DMS53 (cell line): ENCODE measurements around the gene PTPRO.

Experiments
- DNase-seq: peaks from one replicate; lab custom pipeline; 2025; lab: John Stamatoyannopoulos, UW

Gene PTPRO

DNA sequence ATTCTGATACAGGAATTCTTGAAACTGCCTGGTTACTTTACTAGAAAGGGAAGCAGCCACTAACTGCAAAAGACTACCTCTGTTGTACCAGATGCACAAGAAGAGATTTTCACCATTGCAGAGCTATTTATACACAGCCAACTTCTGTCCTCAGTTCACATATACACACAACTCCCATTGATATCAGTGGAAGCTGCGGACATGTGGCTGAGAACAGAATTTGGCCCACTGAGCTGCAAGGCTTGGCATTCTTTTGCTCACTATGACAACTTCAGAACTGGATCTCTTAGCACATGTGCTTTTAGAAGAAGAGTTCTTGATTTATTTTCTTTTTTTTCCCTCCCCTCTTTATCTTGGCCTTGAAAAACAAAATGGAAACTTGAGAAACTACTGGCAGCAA lies 28.3 kb downstream of the PTPRO start:
- DNase-seq: no peak

GRCh38 chr12:15355766-15356165 lies 33.5 kb downstream of the PTPRO start:
- DNase-seq: no peak

DNA sequence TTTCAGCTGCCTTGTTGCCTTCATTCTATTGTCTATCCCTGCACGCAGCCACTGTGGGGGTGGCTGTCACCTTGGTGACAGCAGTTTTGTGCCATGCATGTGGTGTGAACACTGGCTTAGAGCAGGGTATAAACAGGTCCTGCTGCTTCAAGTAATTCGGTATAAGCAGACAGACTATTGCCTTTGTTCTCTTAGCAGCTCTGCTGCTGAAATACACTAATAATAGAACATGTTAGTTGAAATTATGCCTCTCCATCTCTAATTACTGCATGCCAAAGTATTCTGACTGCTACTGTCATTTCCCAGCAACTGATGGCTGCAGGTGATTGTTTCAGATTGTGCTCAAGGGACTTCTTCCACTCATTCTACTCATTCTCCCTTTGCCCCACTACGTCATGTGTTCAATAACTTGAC lies 34.6 kb downstream of the PTPRO start:
- DNase-seq: no peak

GRCh38 chr12:15364221-15365160 lies 42.2 kb downstream of the PTPRO start:
- peak; percentile 29 for DNase-seq

GRCh38 chr12:15368812-15369211 lies 46.5 kb downstream of the PTPRO start:
- no peak for DNase-seq

- DNase-seq: no peak
Measured at GRCh38 chr12:15372352-15372751, 50.0 kb downstream of the PTPRO start.

GRCh38 chr12:15387772-15388171 lies 65.5 kb downstream of the PTPRO start:
- DNase-seq: no peak

DNA sequence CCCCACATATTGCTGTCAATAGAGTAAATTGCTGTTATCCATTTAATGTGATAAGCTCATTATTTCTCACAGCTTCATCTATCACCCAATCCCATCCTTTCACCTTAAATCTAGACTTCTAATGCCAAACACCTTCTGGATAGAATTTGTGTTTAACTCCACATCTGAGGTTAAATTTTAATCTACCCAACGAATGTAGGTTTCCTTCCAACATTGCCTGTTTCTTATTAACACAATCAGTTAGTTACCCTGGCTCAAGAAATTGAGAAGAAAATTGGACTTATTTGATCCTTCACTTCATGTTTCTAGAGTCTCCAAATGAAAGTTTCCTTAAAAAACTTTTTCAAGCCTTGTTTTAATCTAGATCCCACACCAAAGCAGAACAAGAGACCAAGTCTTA lies 67.3 kb downstream of the PTPRO start:
- DNase-seq: no peak

DNA sequence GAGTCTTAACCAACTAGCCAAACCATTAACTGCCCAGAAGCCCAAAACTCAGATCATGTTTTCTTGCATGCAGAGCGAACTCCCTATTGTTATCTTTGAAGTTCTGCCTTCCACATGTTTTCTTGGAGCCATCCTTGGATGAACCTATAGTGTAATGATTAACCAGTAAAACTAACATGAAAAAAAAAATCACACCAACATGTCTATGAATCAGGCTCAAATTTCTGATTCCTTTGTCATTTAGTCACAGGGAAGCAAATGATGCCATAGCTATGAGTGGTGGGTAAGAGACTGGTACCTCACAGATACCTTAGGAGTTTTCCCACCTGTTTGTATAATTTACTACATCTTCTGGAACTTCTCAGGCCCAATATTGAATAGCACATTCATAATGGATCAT lies 70.7 kb downstream of the PTPRO start:
- peak; percentile 88 for DNase-seq

DNA sequence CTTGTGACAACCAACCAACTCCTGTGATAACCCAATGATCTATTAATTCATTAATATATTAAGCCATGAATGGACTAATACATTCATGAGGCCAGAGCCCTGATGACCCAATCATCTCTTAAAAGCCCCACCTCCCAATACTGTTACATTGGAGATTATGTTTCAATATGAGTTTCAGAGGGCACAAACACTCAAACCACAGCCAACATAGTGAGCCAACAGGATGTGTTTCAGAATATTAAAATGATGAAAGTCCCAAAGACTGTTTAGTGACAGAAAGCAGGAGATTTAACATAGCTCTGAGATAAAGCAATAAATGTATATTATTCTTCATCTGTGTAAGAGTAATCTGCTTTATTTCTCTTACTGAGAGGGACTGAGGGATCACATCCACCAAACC lies 71.7 kb downstream of the PTPRO start:
- DNase-seq: no peak

DNA sequence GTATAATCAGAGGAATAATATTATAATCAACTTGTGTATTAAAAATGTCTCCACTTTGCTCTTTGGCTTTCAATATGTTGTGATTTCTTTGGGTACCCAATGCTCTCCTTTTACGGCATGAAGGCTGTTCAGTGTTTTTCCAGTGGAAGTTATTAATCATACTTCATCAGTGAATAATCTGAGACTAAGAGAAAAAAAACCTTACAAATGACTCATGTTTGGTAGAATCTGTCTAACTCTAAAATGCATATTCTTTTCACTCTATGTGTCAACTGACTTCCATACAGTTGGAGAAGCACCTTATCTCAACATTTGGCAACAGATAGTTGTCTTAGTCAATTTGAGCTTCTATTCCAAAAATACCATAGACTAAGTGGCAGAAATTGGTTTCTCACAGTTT lies 82.2 kb downstream of the PTPRO start:
- DNase-seq: no peak

GRCh38 chr12:15405606-15406005 lies 83.3 kb downstream of the PTPRO start:
- no peak for DNase-seq

DNA sequence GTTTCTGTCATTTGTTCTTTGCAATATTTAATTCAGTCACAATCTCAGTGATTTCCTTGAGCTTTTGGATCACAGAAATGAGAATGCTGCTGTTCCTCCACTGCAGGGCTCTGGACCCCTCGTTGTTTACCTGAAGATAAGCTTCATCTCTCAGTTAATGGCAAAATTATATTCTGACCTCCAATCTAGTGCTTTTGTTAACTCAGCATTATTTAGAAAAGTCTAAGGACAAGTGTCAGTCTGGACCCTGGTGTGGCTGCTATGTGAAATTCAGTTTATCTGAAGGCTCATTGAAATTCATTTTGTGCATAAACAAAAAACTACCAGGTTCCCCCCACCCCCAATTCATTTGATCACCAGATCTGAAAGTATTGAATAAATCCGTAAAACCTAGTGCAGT lies 84.7 kb downstream of the PTPRO start:
- DNase-seq: no peak

- DNase-seq: no peak
Measured at GRCh38 chr12:15411842-15412241, 89.5 kb downstream of the PTPRO start.

GRCh38 chr12:15417691-15418090 lies 95.4 kb downstream of the PTPRO start:
- no peak for DNase-seq

DNA sequence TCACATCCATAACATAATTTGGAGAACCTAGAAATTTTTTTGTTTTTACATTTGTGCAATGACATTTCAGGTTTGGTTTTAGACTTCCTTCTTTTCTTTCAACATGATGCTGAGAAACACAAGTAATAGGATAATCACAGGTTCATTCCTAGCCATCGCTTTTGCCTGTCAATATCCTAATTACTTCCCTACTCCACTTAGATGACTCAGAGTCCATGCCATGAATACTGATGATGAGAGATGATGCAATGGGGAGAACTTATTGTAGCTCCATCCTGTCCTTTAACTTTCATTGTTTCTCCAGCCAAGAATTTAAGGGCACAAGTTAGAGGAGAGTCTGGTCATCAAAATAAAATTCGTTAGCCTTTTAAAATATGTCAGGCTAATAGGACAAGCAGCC lies 101.3 kb downstream of the PTPRO start:
- DNase-seq: peak; percentile 56

GRCh38 chr12:15427913-15428312 lies 105.6 kb downstream of the PTPRO start:
- DNase-seq: no peak

- no peak for DNase-seq
Measured at GRCh38 chr12:15428632-15429031, 106.3 kb downstream of the PTPRO start.

GRCh38 chr12:15429262-15429661 lies 107.0 kb downstream of the PTPRO start:
- DNase-seq: no peak

GRCh38 chr12:15435597-15435996 lies 113.3 kb downstream of the PTPRO start:
- no peak for DNase-seq

DNA sequence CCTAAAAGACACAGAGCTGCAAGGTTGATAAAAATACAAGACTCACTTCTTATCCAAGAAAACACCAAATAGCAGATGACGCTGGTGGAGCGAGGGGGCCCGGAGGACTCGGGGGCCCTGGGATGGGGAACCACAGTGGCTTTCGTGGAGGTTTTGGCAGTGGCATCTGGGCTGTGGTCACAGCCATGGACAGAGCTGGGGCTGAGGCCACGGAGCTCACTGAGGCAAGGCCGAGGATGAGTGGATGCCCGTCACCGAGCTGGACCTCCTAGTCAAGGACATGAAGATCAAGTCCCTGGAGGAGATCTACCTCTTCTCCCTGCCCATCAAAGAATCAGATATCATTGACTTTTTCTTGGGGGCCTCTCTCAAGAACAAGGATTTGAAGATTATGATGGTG lies 117.2 kb downstream of the PTPRO start:
- no peak for DNase-seq

DNA sequence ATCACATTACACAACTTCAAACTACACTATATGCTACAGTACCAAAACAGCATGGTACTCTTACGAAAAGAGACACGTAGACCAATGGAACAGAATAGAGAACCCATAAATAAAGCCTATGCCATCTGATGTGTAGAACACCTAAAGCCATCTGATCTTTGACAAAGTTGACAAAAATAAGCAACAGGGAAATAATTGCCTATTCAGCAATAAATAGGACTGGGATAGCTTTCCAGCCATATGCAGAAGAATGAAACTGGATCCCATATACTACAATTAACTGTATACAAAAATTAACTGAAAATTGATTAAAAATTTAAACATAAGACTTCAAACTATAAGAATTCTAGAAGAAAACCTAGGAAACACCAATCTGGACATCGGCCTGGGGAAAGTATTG lies 120.7 kb downstream of the PTPRO start:
- DNase-seq: no peak

DNA sequence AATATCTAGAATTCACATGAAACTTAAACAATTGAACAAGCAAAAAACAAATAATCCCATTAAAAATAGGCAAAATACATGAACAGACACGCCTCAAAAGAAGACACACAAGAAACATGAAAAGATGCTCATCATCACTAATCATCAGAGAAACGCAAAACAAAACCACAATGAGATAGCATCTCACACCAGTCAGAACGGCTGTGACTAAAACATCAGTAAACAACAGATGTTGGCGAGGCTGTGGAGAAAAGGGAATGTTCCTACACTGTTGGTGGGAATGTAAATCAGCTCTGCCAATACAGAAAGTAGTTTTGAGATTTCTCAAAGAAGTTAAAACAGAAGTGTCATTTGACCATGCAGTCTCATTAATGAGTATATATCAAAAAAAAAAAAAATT lies 121.3 kb downstream of the PTPRO start:
- DNase-seq: peak; percentile 37

DNA sequence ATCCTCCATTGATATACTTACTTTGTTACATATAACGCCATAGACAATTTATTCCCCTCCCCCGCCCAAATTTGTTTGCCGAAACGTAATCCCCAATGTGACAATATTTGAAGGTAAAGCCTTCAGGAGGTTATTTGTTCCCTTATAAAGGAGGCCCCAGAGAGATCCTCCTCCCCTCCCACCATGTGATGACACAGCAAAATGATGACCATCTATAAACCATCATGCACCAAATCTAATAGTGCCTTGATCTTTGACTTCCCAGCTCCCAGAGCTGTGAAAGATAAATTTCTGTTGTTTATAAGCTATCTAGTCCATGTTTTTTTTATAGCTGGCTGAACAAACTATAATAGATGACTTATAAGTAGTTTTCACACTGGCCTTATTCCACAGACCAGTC lies 122.2 kb downstream of the PTPRO start:
- DNase-seq: peak; percentile 26
